22Rv1 (cell line): Measurements from ENCODE around the gene ZNF513.

Source experiments
- ZFX ChIP-seq: fragments of 450-650 bp; IDR thresholded peaks from 2 replicates; pipeline ENCODE4 v1.6.1; 2017; ENCODE audit warnings: antibody characterized with exemption, borderline replicate concordance
- TF ChIP-seq, protein P1 (sequence below): fragments of 450-650 bp; IDR thresholded peaks from 2 replicates; pipeline ENCODE4 v1.5.1; 2017; ENCODE audit warnings: mild to moderate bottlenecking

DNA sequence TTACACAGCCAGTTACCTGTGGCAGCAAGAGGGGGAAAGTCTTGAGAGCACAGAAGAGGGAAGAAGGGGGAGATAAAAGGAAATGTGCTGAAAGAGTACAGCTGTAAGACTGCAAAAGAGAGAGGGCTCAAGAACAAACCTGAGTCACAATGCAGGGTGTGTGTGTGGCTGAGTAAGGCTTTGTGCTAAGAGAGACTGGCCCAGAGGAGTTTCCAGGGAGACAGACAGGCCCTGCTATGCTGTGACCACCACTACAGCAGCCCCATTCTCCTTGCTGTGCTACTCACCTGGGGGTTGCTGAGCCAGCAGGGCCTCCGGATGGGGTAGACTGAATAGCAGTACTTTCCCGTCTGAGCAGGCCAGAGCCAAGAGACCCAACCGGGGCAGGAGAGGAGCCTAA is 45.2 kb downstream of the ZNF513 start:
- TF ChIP-seq, protein P1, sequence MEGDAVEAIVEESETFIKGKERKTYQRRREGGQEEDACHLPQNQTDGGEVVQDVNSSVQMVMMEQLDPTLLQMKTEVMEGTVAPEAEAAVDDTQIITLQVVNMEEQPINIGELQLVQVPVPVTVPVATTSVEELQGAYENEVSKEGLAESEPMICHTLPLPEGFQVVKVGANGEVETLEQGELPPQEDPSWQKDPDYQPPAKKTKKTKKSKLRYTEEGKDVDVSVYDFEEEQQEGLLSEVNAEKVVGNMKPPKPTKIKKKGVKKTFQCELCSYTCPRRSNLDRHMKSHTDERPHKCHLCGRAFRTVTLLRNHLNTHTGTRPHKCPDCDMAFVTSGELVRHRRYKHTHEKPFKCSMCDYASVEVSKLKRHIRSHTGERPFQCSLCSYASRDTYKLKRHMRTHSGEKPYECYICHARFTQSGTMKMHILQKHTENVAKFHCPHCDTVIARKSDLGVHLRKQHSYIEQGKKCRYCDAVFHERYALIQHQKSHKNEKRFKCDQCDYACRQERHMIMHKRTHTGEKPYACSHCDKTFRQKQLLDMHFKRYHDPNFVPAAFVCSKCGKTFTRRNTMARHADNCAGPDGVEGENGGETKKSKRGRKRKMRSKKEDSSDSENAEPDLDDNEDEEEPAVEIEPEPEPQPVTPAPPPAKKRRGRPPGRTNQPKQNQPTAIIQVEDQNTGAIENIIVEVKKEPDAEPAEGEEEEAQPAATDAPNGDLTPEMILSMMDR, result no peak
- TF ChIP-seq ZFX, result no peak
